SK-N-SH treated with all-trans-retinoic acid at 6 μM for 48 hours (cell line): ENCODE data around the gene CEP89.
"Not testable (repeated sequence)": the region's sequence is repeated elsewhere in the genome, so short reads cannot be mapped to it uniquely, and the experiment has no call there.

ENCODE experiments used
- ATAC-seq: fragments of 200-7000 bp; cut with Tn5 transposase; 3 replicates; pipeline ENCODE4 v1.9.1; 2020; ENCODE audit warnings: mild to moderate bottlenecking, moderate library complexity
- ARNTL ChIP-seq: fragments of 450-650 bp; formaldehyde crosslinking; IDR thresholded peaks from 2 replicates; pipeline ENCODE4 v1.5.0; 2020; ENCODE audit warnings: low read depth, mild to moderate bottlenecking, moderate library complexity, borderline replicate concordance
- CREB5 ChIP-seq: fragments of 250-450 bp; sonication (Bioruptor Pico); IDR thresholded peaks from 2 replicates; pipeline ENCODE4 v1.5.1; 2020; ENCODE audit warnings: low read depth, mild to moderate bottlenecking, moderate library complexity
- CSRNP3 ChIP-seq: fragments of 250-450 bp; sonication (Bioruptor Pico); IDR thresholded peaks from 2 replicates; pipeline ENCODE4 v1.5.1; 2021; ENCODE audit warnings: mild to moderate bottlenecking, moderate library complexity
- ESRRG ChIP-seq: fragments of 250-450 bp; sonication (Bioruptor Pico); IDR thresholded peaks from 2 replicates; pipeline ENCODE4 v1.6.1; 2021; ENCODE audit warnings: mild to moderate bottlenecking
- GLIS3 ChIP-seq: fragments of 250-450 bp; sonication (Bioruptor Pico); IDR thresholded peaks from 2 replicates; pipeline ENCODE4 v1.5.0; 2020; ENCODE audit warnings: mild to moderate bottlenecking, moderate library complexity
- ISL1 ChIP-seq: fragments of 250-450 bp; sonication (Bioruptor Pico); IDR thresholded peaks from 2 replicates; pipeline ENCODE4 v2.1.2; 2022; ENCODE audit warnings: mild to moderate bottlenecking, moderate library complexity
- PPARA ChIP-seq: fragments of 250-450 bp; sonication (Bioruptor Pico); IDR thresholded peaks from 2 replicates; pipeline ENCODE4 v1.5.0; 2020; ENCODE audit warnings: mild to moderate bottlenecking, borderline replicate concordance
- SNAI2 ChIP-seq: fragments of 250-450 bp; sonication (Bioruptor Pico); IDR thresholded peaks from 2 replicates; pipeline ENCODE4 v1.5.0; 2020; ENCODE audit warnings: mild to moderate bottlenecking, moderate library complexity
- TCF4 ChIP-seq: fragments of 250-450 bp; sonication (Bioruptor Pico); IDR thresholded peaks from 2 replicates; pipeline ENCODE4 v1.8.0; 2021; ENCODE audit warnings: mild to moderate bottlenecking, moderate library complexity, borderline replicate concordance
- TOX ChIP-seq: fragments of 250-450 bp; sonication (Bioruptor Pico); IDR thresholded peaks from 2 replicates; pipeline ENCODE4 v1.8.0; 2021; ENCODE audit warnings: mild to moderate bottlenecking, moderate library complexity, borderline replicate concordance
- ZC3H10 ChIP-seq: fragments of 250-450 bp; sonication (Bioruptor Pico); IDR thresholded peaks from 2 replicates; pipeline ENCODE4 v1.5.1; 2021; ENCODE audit warnings: mild to moderate bottlenecking, moderate library complexity
- ZNF565 ChIP-seq: fragments of 450-650 bp; formaldehyde crosslinking; conservative IDR thresholded peaks from 2 replicates; pipeline ENCODE4 v1.5.0; 2020; ENCODE audit warnings: low read depth, mild to moderate bottlenecking, moderate library complexity
- TF ChIP-seq, protein P1 (sequence below): fragments of 250-450 bp; sonication (Bioruptor Pico); IDR thresholded peaks from 2 replicates; pipeline ENCODE4 v1.5.0; 2020; ENCODE audit warnings: mild to moderate bottlenecking, moderate library complexity
- TF ChIP-seq, protein P2 (sequence below): fragments of 250-450 bp; sonication (Bioruptor Pico); IDR thresholded peaks from 2 replicates; pipeline ENCODE4 v1.8.0; 2021; ENCODE audit warnings: low read depth, mild to moderate bottlenecking, moderate library complexity, borderline replicate concordance
- TF ChIP-seq, protein P3 (sequence below): fragments of 250-450 bp; sonication (Bioruptor Pico); IDR thresholded peaks from 2 replicates; pipeline ENCODE4 v1.8.0; 2020; ENCODE audit warnings: mild to moderate bottlenecking, moderate library complexity, borderline replicate concordance

The CEP89 gene

GRCh38 chr19:32869369-32869965, 102.3 kb downstream of the CEP89 start, which contains the start of gene SLC7A9 (continued):
- TF ChIP-seq, protein P1, sequence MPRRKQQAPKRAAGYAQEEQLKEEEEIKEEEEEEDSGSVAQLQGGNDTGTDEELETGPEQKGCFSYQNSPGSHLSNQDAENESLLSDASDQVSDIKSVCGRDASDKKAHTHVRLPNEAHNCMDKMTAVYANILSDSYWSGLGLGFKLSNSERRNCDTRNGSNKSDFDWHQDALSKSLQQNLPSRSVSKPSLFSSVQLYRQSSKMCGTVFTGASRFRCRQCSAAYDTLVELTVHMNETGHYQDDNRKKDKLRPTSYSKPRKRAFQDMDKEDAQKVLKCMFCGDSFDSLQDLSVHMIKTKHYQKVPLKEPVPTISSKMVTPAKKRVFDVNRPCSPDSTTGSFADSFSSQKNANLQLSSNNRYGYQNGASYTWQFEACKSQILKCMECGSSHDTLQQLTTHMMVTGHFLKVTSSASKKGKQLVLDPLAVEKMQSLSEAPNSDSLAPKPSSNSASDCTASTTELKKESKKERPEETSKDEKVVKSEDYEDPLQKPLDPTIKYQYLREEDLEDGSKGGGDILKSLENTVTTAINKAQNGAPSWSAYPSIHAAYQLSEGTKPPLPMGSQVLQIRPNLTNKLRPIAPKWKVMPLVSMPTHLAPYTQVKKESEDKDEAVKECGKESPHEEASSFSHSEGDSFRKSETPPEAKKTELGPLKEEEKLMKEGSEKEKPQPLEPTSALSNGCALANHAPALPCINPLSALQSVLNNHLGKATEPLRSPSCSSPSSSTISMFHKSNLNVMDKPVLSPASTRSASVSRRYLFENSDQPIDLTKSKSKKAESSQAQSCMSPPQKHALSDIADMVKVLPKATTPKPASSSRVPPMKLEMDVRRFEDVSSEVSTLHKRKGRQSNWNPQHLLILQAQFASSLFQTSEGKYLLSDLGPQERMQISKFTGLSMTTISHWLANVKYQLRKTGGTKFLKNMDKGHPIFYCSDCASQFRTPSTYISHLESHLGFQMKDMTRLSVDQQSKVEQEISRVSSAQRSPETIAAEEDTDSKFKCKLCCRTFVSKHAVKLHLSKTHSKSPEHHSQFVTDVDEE, result no peak
- TF ChIP-seq ZC3H10 (CRISPR knock-in tag) (no peak), TCF4 (no peak), ZNF565 (CRISPR knock-in tag) (no peak), PPARA (CRISPR knock-in tag) (no peak), ESRRG (CRISPR knock-in tag) (no peak), SNAI2 (CRISPR knock-in tag) (no peak), GLIS3 (CRISPR knock-in tag) (no peak)

DNA sequence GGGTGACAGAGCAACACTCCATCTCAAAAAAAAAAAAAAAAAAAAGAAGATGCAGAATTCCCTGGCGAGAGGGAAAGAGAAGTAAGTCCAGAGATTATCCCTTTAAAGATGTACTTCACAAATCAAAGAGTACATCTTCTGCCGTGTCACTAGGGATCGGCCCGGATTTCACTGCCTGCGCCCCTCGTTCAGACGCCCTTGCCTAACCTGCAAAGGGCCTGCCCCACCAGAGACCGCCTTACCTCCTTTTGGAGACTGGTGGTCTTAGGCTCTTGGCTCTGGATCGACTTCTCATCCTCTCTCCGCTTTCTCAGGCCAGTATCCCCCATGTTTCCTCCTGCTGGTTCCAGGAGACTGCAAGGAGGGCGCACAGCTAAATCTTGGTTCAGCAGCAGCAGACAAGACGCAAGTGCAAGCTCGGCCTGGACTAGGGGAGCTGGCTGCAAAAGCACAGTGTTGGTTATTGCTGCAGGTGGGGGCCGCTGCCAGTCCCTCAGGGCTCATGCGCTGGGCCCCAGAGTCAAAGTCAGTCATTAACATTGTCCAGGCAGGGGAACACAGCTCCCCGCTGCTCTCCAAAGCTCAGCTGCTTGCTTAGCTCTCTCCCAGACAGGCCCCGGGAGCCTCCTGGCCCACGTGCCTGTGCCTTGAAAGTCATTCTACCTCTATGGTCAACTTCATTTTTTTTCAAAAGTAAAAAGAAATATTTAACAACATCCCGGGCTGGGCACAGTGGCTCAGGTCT, 103.4 kb downstream of the CEP89 start:
- ATAC-seq, result no peak
- TF ChIP-seq TOX (CRISPR knock-in tag), result no peak
- no peak for TF ChIP-seq ARNTL (CRISPR knock-in tag)
- TF ChIP-seq TCF4, result no peak
- no peak for TF ChIP-seq CSRNP3 (CRISPR knock-in tag)
- no peak for TF ChIP-seq ZC3H10 (CRISPR knock-in tag)
- TF ChIP-seq, protein P2, sequence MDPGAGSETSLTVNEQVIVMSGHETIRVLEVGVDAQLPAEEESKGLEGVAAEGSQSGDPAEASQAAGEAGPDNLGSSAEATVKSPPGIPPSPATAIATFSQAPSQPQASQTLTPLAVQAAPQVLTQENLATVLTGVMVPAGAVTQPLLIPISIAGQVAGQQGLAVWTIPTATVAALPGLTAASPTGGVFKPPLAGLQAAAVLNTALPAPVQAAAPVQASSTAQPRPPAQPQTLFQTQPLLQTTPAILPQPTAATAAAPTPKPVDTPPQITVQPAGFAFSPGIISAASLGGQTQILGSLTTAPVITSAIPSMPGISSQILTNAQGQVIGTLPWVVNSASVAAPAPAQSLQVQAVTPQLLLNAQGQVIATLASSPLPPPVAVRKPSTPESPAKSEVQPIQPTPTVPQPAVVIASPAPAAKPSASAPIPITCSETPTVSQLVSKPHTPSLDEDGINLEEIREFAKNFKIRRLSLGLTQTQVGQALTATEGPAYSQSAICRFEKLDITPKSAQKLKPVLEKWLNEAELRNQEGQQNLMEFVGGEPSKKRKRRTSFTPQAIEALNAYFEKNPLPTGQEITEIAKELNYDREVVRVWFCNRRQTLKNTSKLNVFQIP (CRISPR knock-in tag), result no peak
- TF ChIP-seq ISL1 (CRISPR knock-in tag), result no peak
- TF ChIP-seq GLIS3 (CRISPR knock-in tag), result no peak
- no peak for TF ChIP-seq CREB5
- TF ChIP-seq, protein P3, sequence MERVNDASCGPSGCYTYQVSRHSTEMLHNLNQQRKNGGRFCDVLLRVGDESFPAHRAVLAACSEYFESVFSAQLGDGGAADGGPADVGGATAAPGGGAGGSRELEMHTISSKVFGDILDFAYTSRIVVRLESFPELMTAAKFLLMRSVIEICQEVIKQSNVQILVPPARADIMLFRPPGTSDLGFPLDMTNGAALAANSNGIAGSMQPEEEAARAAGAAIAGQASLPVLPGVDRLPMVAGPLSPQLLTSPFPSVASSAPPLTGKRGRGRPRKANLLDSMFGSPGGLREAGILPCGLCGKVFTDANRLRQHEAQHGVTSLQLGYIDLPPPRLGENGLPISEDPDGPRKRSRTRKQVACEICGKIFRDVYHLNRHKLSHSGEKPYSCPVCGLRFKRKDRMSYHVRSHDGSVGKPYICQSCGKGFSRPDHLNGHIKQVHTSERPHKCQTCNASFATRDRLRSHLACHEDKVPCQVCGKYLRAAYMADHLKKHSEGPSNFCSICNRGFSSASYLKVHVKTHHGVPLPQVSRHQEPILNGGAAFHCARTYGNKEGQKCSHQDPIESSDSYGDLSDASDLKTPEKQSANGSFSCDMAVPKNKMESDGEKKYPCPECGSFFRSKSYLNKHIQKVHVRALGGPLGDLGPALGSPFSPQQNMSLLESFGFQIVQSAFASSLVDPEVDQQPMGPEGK, result no peak
- TF ChIP-seq ESRRG (CRISPR knock-in tag), result no peak
- TF ChIP-seq, protein P1, result no peak

DNA sequence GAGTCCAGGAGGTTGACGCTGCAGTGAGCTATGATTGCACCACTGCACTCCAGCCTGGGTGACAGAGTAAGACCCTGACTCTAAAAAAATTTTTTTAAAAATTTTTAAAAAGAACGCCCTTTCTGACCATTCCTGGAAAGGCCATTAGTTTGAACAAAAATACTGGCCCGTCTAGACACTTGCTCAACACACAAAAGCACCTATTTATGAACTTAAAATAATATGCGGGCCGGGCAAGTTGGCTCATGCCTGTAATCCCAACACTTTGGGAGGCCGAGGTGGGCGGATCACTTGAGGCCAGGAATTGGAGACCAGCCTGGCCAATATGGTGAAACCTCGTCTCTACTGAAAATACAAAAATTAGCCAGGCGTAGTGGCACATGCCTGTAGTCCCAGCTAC, 104.3 kb downstream of the CEP89 start:
- ATAC-seq, result not testable (repeated sequence)
